ENCODE data around the gene LSM14B. TPM values are rescaled to one million over a fixed set of nuclear protein-coding genes. Genes with fewer than 3 reads are reported as not detected.

LSM14B gene
- total and polyA plus RNA-seq, 11 donors: 26.1 to 64.7 (median 54.6) TPM

GRCh38 chr20:62135573-62136266, 13.4 kb downstream of the LSM14B start:
- ATAC-seq (no peak), DNase-seq (no peak)
- TF ChIP-seq CTCF (IDR thresholded peaks at IDR 0.05) (no peak), POLR2A (IDR thresholded peaks at IDR 0.05) (no peak)
- Histone ChIP-seq H3K4me1 (peaks cover 3 to 56% (median 38%) of the 10 kb centered on the region in 12 donors), H3K4me3 (no peak overlapping the region), H3K27me3 (no peaks in the 10 kb centered on the region), H3K36me3 (peaks cover 0 to 100% (median 91%) of the 10 kb centered on the region in 9 donors), H3K9me3 (no peaks in the 10 kb centered on the region), H3K27ac (peak overlapping the region in 1 of 12 donors; percentile 90)
- WGBS, 4 donors: 90 to 94% (median 92%) methylated on average over 8 of the region's 8 CpGs
- intact Hi-C loops (cut with DNase I): loop anchor here in 9 of 10 donors (2.0 to 5.0 kb wide), 5 partner anchors 73 to 125 kb away; no protein-coding TSS in a partner anchor

GRCh38 chr20:62136283-62137091, 14.2 kb downstream of the LSM14B start:
- intact Hi-C loops (cut with DNase I): loop anchor here in 9 of 10 donors (2.0 to 5.0 kb wide), 5 partner anchors 74 to 126 kb away; no protein-coding TSS in a partner anchor
- peak in 3 of 4 donors; percentile 20 to 45 (median 37) for ATAC-seq

DNA sequence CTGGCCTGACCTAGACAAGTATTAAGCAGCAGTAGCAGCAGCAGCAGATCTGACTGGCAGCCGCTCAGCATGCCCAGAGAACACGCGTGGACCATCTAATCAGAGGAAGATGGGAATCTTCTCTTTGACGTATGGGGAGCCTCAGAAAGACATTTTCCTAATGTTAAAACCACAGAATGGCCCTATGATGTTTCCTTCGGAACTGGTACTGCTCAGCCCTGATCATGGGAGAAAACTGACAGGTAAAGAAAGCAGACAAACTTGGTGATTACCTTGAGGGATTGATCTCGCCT, 14.8 kb downstream of the LSM14B start:
- no peak for ATAC-seq

More at GRCh38 chr20:62136283-62137091, 14.2 kb downstream of the LSM14B start:
- 46 to 57% (median 50%) methylated on average over 8 of the region's 8 CpGs for WGBS, 4 donors
- Histone ChIP-seq H3K36me3 (peaks cover 0 to 96% (median 86%) of the 10 kb centered on the region in 9 donors), H3K27ac (no peak overlapping the region), H3K9me3 (no peaks in the 10 kb centered on the region), H3K4me3 (no peak overlapping the region), H3K4me1 (peaks cover 7 to 59% (median 44%) of the 10 kb centered on the region in 12 donors), H3K27me3 (no peaks in the 10 kb centered on the region)
- TF ChIP-seq POLR2A (IDR thresholded peaks at IDR 0.05) (no peak), CTCF (IDR thresholded peaks at IDR 0.05) (peak; percentile 64 to 90 (median 78))
- peak in 3 of 5 donors; percentile 57 to 71 (median 61) for DNase-seq

More for the DNA sequence above, 14.8 kb downstream of the LSM14B start:
- Histone ChIP-seq H3K27me3 (no peaks in the 10 kb centered on the region), H3K36me3 (peaks cover 0 to 91% (median 80%) of the 10 kb centered on the region in 9 donors), H3K4me1 (peaks cover 9 to 59% (median 44%) of the 10 kb centered on the region in 12 donors), H3K4me3 (no peak overlapping the region), H3K9me3 (no peaks in the 10 kb centered on the region), H3K27ac (no peak overlapping the region)
- 64 to 74% (median 69%) methylated on average over 6 of the region's 6 CpGs for WGBS, 4 donors
- intact Hi-C loops (cut with DNase I): loop anchor here in 9 of 10 donors (2.0 to 5.0 kb wide), 5 partner anchors 75 to 126 kb away; no protein-coding TSS in a partner anchor
- DNase-seq: no peak
- TF ChIP-seq POLR2A (IDR thresholded peaks at IDR 0.05) (no peak), CTCF (IDR thresholded peaks at IDR 0.05) (peak in 4 of 12 donors; percentile 3 to 42 (median 22))

Measured in heart left ventricle (tissue), 16 donors.